GM18508 (cell line): ENCODE results near the gene TATDN3.
"Not testable (repeated sequence)": the region's sequence is repeated elsewhere in the genome, so short reads cannot be mapped to it uniquely, and the experiment has no call there.

ENCODE experiments used
- ATAC-seq: cut with Tn5 transposase; IDR thresholded peaks from one replicate; pipeline ENCODE4 v1.9.1; 2021; ENCODE audit warnings: moderate number of reproducible peaks; ENCODE audit not compliant: insufficient read depth, unreplicated experiment

The TATDN3 gene

DNA sequence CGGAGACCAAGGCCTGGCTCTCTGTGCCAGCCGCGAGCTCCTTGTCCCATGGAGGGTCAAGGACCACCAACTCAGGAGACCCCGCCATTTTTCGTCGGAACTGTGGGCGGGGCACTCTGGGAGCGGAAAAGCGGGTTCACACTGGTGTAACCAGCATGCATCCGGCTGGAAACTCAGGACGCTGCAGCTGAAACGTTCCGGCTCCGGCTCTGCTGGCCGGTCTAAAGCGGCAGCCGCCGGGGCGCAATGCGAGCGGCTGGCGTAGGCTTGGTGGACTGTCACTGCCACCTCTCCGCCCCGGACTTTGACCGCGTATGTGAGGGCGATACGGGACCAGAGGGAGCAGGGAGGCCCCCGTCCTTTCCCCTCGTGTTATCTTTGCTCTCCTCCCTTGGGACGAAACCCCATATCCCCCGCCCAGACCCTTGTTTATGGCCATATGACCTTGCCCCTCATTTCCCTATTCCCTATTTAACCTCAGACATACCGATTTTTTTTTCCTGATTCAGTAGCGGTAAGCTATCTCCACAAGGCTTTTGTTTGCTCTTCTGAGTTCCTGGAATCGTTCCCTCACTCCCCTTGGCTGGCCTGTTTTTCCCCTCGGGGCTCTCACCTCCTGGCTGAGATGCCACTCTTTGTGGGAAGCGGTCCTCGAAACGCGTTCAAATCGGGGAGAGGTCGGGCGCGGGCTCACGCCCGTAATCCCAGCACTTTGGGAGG, at the start of gene TATDN3, which contains the start of gene NSL1:
TATDN3 (plus strand) TSS at position 219 of the 720 bp plus-strand sequence; CDS start at position 247, 28 bp downstream.
NSL1 (minus strand) TSS at position 102 of the 720 bp plus-strand sequence; CDS start at position 88, 14 bp downstream.
- peak; percentile 44 for ATAC-seq

- no peak for ATAC-seq
These were observed 47.7 kb upstream of the TATDN3 start for GRCh38 chr1:212743901-212744475.

DNA sequence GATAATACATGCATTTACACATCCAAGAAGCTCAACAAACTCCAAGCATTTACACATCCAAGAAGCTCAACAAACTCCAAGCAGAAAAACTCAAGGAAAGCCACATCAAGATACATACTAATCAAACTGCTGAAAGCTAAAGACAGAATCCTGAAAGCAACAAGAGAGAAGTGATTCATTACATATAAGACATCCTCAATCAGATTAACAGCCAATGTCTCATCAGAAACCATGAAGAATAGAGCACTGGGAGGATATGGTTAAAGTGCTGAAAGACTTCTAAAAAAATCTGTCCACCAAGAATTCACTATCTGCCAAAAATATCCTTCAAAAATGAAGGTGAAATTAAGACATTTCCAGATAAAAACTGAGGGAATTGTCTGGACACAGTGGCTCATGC, 46.4 kb upstream of the TATDN3 start:
- ATAC-seq, result no peak

- no peak for ATAC-seq
These were observed 45.1 kb upstream of the TATDN3 start for GRCh38 chr1:212746546-212746945.

DNA sequence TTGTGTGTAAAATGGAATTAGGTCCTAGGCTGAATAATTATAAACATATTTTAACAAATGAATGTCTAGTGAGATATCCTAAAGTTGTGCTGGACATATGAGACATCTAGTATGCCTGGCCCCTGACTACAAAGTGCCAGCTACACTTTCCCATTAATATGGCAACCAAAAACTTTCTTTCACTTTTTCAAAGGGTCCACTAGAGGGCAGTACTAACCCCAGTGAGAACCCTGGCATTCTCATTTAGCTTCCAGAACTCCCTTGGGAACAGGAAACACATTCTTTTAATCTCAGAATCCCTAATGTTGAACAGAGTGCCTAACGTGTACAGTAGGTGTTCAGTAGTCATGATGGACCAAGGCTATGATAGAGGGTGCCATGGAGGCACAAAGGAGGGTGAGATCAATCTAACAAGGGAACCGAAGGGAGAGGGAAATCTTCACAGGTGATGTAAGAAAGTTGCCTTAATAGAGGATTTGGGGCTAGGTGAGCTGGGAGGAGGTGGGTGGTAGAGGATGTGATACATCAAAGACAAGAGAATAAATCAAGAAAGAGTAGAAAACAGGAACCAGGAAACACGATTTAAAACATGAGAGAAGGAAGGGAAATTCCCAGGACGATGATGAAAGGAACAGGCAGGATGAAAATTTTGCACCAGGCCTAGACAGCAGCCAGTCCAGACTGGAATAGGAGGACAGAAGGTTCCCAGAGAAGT, 41.7 kb upstream of the TATDN3 start:
- ATAC-seq, result no peak

GRCh38 chr1:212752252-212752933, 39.3 kb upstream of the TATDN3 start:
- ATAC-seq, result no peak

- ATAC-seq, result no peak
These were observed 38.7 kb upstream of the TATDN3 start for GRCh38 chr1:212752934-212753497.

DNA sequence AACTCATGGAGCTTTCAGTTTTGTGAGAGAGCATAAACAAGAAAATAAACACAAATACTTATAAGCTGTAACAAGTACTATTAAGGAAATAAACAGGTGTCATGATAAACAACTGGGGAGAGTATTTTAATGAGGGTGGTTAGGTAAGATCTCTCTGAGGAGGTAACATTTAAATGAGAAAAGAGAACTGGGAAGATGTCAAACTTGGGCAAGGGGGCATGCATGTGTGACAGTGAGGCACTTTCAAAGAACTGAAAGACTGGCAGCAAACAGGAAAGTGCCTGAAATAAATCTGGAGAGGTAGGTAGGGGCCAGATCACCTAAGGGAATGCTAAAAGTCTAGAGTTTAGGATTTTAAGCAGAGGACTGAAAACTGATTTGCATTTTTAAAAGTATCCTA, 37.9 kb upstream of the TATDN3 start:
- no peak for ATAC-seq

DNA sequence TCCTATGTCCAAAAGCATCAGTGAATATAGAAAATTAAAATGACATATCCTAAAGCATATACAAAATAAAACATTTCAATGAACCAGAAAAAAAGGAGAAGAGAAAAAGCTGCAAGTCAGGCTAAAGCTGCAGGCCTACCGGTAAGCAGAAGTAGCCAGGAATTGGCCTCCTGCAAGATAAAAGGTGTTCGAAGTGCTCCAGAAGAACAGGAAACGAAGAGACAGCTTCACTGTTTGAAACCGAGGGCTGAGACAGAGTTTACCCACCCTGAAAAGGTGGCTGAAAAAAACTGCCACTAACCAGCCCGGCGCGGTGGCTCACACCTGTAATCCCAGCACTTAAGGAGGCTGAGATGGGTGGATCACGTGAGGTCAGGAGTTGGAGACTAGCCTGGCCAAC, 37.5 kb upstream of the TATDN3 start:
- no peak for ATAC-seq

- ATAC-seq, result no peak
These were observed 37.0 kb upstream of the TATDN3 start for GRCh38 chr1:212754680-212755079.

DNA sequence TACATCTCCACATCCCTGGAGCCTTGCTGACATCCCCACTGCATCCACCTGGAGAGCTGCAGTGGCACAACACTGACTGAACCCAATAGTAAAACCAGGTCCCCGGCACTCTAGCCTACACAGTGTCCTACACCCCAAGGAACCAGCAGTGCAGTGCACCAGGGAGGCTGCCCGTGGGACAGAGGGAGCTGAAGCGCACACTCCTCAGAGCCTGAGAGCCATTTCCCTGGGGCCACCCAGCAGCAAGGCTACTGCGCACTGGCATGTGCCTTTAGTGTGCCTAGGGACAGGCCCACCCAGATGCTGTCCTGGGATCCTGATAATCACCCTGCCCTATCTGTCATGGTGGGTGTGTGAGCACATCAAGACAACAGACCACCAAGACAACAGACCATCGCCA, 32.0 kb upstream of the TATDN3 start:
- ATAC-seq, result no peak

DNA sequence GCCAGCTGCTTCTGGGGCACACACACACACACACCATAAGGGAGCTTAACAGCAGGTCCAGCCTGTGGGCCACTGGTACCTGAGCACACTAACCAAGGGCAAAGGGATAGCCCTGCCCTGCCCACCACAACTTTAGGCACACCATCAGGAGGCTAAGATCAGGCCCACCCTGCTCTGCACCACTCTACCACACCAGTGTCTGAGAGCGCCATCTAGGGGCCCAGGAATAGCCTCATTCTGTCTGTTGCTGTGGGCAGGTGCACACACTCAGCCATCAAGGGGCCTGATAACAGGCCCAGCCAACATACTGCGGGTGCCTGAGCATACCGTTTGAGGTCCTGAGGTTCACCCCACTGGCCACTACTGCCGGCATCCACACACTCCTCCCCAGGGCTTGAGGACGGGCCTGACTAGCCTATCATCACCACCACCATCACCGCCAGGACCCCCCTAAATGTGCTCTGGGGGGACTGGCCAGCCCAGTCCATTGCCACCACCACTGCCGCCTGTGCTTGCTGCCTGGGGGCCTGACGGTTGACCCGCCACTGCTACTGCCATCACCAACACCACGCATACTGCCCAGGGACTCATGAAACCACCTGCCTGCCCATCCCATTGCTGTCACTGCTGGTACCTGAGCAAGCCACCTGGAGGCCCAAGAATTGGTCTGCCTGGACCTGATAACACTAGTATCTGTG, 31.4 kb upstream of the TATDN3 start:
- ATAC-seq, result no peak

DNA sequence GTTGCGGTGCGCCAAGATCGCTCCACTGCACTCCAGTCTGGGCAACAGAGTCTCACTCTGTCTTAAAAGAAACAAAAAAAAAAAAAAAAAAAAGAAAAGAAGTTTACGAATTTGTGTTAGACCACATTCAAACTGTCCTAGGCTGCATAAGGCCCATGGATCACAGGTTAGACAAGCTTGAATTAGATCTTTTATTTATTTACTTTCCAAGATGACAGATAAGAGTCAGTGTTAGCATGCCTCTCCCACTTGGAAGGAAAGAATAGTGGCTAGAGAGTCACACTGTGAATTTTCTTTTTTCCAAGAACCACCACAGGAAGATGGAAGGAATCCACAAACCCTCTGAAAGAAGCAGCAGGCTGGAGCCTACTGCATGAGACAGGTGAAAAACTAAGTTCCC, 29.5 kb upstream of the TATDN3 start:
- ATAC-seq, result no peak

- ATAC-seq, result no peak
These were observed 28.9 kb upstream of the TATDN3 start for GRCh38 chr1:212762839-212763238.

GRCh38 chr1:212764718-212765281, 26.9 kb upstream of the TATDN3 start:
- not testable (repeated sequence) for ATAC-seq

- ATAC-seq, result not testable (repeated sequence)
These were observed 24.9 kb upstream of the TATDN3 start for GRCh38 chr1:212766825-212767224.

- ATAC-seq, result no peak
These were observed 22.1 kb upstream of the TATDN3 start for GRCh38 chr1:212769459-212770167.

GRCh38 chr1:212771341-212771740, 20.4 kb upstream of the TATDN3 start:
- ATAC-seq, result no peak

DNA sequence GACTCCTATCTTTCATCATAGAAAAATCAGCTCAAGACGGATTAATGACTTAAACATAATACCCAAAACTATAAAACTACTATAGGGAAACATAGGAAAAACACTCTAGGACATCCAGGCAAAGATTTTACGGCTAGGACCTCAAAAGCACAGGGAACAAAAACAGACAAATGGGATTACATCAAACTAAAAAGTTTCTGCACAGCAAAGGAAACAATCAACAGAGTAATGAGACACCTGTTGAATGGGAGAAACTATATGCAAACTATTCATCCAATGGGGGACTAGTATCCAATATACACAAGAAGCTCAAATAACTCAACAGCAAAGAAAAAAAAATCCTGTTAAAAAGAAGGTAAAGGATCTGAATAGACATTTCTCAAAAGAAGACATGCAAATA, 18.7 kb upstream of the TATDN3 start:
- ATAC-seq, result no peak
